OCI-LY7 (cell line): ENCODE measurements around the gene DUSP16. TPM values are rescaled to one million over a fixed set of nuclear protein-coding genes. Genes with fewer than 3 reads are reported as not detected.

ENCODE experiments used
- BruUV-seq: library from RNA; stranded (reverse); fragments of 400-500 nt; replicated peaks from 2 replicates; lab custom pipeline; 2021; lab: Mats Ljungman, UMichigan
- CTCF ChIA-PET: fragments of 300-600 bp; sonication (Branson Sonifier 250); formaldehyde crosslinking; loops from one replicate; lab custom pipeline; 2022; ENCODE audit warnings: antibody characterized with exemption; ENCODE audit not compliant: unreplicated experiment; lab: Charles Lee
- POLR2A ChIA-PET: fragments of 300-600 bp; sonication (Branson Sonifier 250); formaldehyde crosslinking; loops from one replicate; lab custom pipeline; 2022; ENCODE audit warnings: antibody characterized with exemption; lab: Charles Lee
- DNase-seq: peaks from one replicate; pipeline ENCODE4 v3.0.0-alpha.2; 2015; ENCODE audit warnings: low spot score
- H2AFZ ChIP-seq: fragments of 200-600 bp; sonication (generic), shearing (Covaris generic); 2 replicates; pipeline ENCODE4 v1.6.1; 2014; ENCODE audit warnings: mild to moderate bottlenecking, antibody characterized with exemption, low read length, moderate library complexity
- H3K27ac ChIP-seq: fragments of 200-600 bp; sonication (generic); 2 replicates; pipeline ENCODE4 v1.5.1; 2014; ENCODE audit warnings: mixed run types, low read depth, mild to moderate bottlenecking, moderate library complexity, low read length, inconsistent platforms; ENCODE audit not compliant: poor library complexity, severe bottlenecking
- H3K36me3 ChIP-seq: fragments of 200-600 bp; sonication (generic); 2 replicates; pipeline ENCODE4 v1.6.1; 2014; ENCODE audit warnings: mild to moderate bottlenecking, antibody characterized with exemption, low read length, moderate library complexity, mixed read lengths; ENCODE audit not compliant: insufficient read depth
- H3K4me1 ChIP-seq: fragments of 200-600 bp; sonication (generic); 2 replicates; pipeline ENCODE4 v1.5.1; 2014; ENCODE audit warnings: mild to moderate bottlenecking, low read length; ENCODE audit not compliant: insufficient read depth, poor library complexity, severe bottlenecking
- H3K4me2 ChIP-seq: fragments of 200-600 bp; sonication (generic); 2 replicates; pipeline ENCODE4 v1.6.1; 2014; ENCODE audit warnings: mild to moderate bottlenecking, low read length
- H3K4me3 ChIP-seq: fragments of 200-600 bp; sonication (generic); 2 replicates; pipeline ENCODE4 v1.5.1; 2014; ENCODE audit warnings: mild to moderate bottlenecking, low read depth, low read length; ENCODE audit not compliant: poor library complexity, severe bottlenecking
- H3K79me2 ChIP-seq: fragments of 200-600 bp; sonication (generic); 2 replicates; pipeline ENCODE4 v1.6.1; 2016; ENCODE audit warnings: low read depth, mild to moderate bottlenecking, low read length, moderate library complexity, mixed read lengths; ENCODE audit not compliant: insufficient read depth
- H3K9me2 ChIP-seq: fragments of 200-600 bp; sonication (generic); 2 replicates; pipeline ENCODE4 v1.6.1; 2016; ENCODE audit warnings: mild to moderate bottlenecking, low read length, mixed read lengths; ENCODE audit not compliant: insufficient read depth
- H3K9me3 ChIP-seq: fragments of 200-600 bp; sonication (generic); 2 replicates; pipeline ENCODE4 v1.6.1; 2014; ENCODE audit warnings: mild to moderate bottlenecking, mixed run types, low read length, mixed read lengths
- H4K20me1 ChIP-seq: fragments of 200-600 bp; sonication (generic); 2 replicates; pipeline ENCODE4 v1.6.1; 2014; ENCODE audit warnings: mild to moderate bottlenecking, antibody characterized with exemption, low read length, moderate library complexity, mixed read lengths; ENCODE audit not compliant: insufficient read depth
- EZH2phosphoT487 ChIP-seq: fragments of 200-600 bp; sonication (generic); IDR thresholded peaks from 2 replicates; pipeline ENCODE4 v1.6.1; 2018; ENCODE audit warnings: low read depth, borderline replicate concordance, mild to moderate bottlenecking, mixed run types, antibody characterized with exemption, low read length, moderate library complexity, mixed read lengths
- intact Hi-C: fragments of 100-400 bp; cut with micrococcal nuclease; formaldehyde crosslinking; loops from one replicate; pipeline ENCODE4 v1.10.0; 2022; ENCODE audit not compliant: unreplicated experiment
- total RNA-seq, 2 experiments: library from RNA; depleted of rRNA in 1 of 2; stranded (reverse); fragments of >200 nt in 1 of 2; shearing (Covaris generic) in 1 of 2; gene quantifications; 2 replicates each; pipeline ENCODE4 v1.2.3, GENCODE V29; 2014 to 2022
- TF ChIP-seq, protein P1 (sequence below): fragments of 200-600 bp; sonication (generic); conservative IDR thresholded peaks from 2 replicates; pipeline ENCODE4 v1.5.1; 2014; ENCODE audit warnings: mild to moderate bottlenecking, antibody characterized with exemption, low read length, moderate library complexity, mixed read lengths

Gene DUSP16
- total RNA-seq, 2 experiments from 2014 or later: 2.8 to 11.8 TPM

DNA sequence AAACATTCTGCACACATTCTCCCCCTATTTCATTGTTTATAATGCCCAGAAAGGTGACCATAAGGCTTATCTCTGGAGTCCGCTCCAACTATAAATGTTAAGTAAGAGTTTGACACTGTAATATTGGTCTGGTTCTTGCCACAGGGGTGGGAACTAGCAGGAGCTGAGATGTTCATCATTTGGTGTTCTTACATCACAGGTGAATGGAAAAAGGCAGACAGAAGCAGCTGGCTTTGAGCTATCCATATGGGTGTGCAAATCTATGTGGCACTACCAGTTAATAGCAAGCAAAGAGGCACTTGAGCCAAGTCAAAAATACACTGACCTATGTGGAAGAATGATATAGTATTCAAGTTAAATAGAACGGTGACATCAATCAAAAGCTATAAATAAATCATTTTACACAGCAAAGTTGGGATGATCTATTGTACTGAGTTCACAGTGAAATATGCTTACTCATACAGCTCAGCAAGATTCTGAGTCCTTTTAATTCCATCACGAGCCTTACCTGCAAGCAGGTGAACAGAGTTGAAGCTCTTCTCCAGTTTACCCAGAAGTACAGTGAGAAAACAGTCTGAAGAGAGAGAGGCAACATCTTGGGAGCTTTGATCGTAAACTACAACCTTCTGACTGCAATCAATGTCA is 43.2 kb downstream of the DUSP16 start:
- H3K4me2 ChIP-seq: no peak overlapping the region
- intact Hi-C loops: no loop called here
- H3K9me3 ChIP-seq: no peaks in the 10 kb centered on the region
- DNase-seq: no peak
- H3K4me3 ChIP-seq: no peak overlapping the region
- H3K27ac ChIP-seq: no peak overlapping the region
- H4K20me1 ChIP-seq: no peaks in the 10 kb centered on the region
- H2AFZ ChIP-seq: no peak overlapping the region
- no peaks in the 10 kb centered on the region for H3K4me1 ChIP-seq
- POLR2A ChIA-PET: interaction anchor here (0.7 to 1.2 kb wide), 3 partner anchors 13 to 1238 kb away, joined by 3 to 4 read pairs (median 3); no protein-coding TSS in a partner anchor
- no peaks in the 10 kb centered on the region for H3K79me2 ChIP-seq
- H3K36me3 ChIP-seq: no peaks in the 10 kb centered on the region
- CTCF ChIA-PET: no interaction called here
- no TSS peak for BruUV-seq
- no peak for TF ChIP-seq EZH2phosphoT487
- TF ChIP-seq, protein P1, sequence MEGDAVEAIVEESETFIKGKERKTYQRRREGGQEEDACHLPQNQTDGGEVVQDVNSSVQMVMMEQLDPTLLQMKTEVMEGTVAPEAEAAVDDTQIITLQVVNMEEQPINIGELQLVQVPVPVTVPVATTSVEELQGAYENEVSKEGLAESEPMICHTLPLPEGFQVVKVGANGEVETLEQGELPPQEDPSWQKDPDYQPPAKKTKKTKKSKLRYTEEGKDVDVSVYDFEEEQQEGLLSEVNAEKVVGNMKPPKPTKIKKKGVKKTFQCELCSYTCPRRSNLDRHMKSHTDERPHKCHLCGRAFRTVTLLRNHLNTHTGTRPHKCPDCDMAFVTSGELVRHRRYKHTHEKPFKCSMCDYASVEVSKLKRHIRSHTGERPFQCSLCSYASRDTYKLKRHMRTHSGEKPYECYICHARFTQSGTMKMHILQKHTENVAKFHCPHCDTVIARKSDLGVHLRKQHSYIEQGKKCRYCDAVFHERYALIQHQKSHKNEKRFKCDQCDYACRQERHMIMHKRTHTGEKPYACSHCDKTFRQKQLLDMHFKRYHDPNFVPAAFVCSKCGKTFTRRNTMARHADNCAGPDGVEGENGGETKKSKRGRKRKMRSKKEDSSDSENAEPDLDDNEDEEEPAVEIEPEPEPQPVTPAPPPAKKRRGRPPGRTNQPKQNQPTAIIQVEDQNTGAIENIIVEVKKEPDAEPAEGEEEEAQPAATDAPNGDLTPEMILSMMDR: no peak
- H3K9me2 ChIP-seq: no peaks in the 10 kb centered on the region

DNA sequence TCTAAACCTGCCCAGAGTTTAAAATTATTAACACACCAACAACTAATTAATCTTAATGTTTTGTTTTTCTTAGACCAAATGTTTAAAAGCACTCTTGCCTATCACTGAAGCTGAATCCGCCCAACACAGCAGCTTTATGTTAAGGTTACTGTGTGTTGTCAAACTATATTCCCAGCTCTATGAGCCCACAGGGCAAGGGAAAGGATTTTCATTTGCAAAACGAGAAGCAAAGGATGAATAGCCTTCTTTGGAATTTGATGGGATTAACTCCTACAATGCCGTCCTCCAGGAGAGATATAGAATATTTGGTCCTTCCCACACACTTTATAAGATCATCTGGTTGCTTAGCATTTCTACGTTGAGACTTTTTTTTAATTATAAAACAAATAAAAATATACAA is 43.7 kb downstream of the DUSP16 start:
- Histone ChIP-seq H2AFZ (no peak overlapping the region), H3K9me2 (no peaks in the 10 kb centered on the region), H4K20me1 (no peaks in the 10 kb centered on the region), H3K4me1 (no peaks in the 10 kb centered on the region), H3K9me3 (no peaks in the 10 kb centered on the region), H3K4me3 (no peak overlapping the region), H3K27ac (no peak overlapping the region), H3K4me2 (no peak overlapping the region), H3K36me3 (no peaks in the 10 kb centered on the region), H3K79me2 (no peaks in the 10 kb centered on the region)
- CTCF ChIA-PET: no interaction called here
- DNase-seq: no peak
- intact Hi-C loops: no loop called here
- TF ChIP-seq, protein P1: no peak
- TF ChIP-seq EZH2phosphoT487: no peak
- no TSS peak for BruUV-seq
- POLR2A ChIA-PET: interaction anchor here (0.6 to 0.7 kb wide), 2 partner anchors 281 to 1237 kb away, joined by 3 read pairs; no protein-coding TSS in a partner anchor

DNA sequence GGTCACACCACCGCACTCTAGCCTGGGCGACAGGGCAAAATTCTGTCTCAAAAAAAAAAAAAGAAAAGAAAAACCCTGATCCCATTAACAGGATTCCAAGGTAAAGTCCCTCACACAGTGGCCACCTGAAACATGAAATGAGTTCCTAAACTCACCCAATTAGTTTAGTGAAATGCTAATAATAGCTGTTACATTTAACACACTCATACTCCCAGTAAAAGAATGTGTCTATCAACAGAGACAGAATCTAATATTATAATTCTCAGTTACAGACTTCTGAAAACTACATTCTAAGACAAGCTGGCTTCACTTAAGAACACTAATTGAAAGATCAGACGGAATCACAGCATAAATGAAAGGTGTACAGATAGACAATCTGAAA is 44.2 kb downstream of the DUSP16 start:
- no peaks in the 10 kb centered on the region for H3K9me2 ChIP-seq
- no peaks in the 10 kb centered on the region for H3K9me3 ChIP-seq
- CTCF ChIA-PET: no interaction called here
- intact Hi-C loops: no loop called here
- H3K4me1 ChIP-seq: no peaks in the 10 kb centered on the region
- POLR2A ChIA-PET: interaction anchor here (0.6 to 2.6 kb wide), 2 partner anchors 10 to 282 kb away, joined by 3 to 10 read pairs; no protein-coding TSS in a partner anchor
- H3K36me3 ChIP-seq: no peaks in the 10 kb centered on the region
- BruUV-seq: no TSS peak
- no peak overlapping the region for H3K4me2 ChIP-seq
- H2AFZ ChIP-seq: no peak overlapping the region
- DNase-seq: no peak
- no peaks in the 10 kb centered on the region for H4K20me1 ChIP-seq
- H3K79me2 ChIP-seq: no peaks in the 10 kb centered on the region
- no peak overlapping the region for H3K27ac ChIP-seq
- no peak for TF ChIP-seq EZH2phosphoT487
- TF ChIP-seq, protein P1: no peak
- H3K4me3 ChIP-seq: no peak overlapping the region
